ENCODE results near the gene GALNT17. TPM values are rescaled to one million over a fixed set of nuclear protein-coding genes. Genes with fewer than 3 reads are reported as not detected.

GALNT17 gene
- total RNA-seq, 1 donor from 2014 or later = not detected

DNA sequence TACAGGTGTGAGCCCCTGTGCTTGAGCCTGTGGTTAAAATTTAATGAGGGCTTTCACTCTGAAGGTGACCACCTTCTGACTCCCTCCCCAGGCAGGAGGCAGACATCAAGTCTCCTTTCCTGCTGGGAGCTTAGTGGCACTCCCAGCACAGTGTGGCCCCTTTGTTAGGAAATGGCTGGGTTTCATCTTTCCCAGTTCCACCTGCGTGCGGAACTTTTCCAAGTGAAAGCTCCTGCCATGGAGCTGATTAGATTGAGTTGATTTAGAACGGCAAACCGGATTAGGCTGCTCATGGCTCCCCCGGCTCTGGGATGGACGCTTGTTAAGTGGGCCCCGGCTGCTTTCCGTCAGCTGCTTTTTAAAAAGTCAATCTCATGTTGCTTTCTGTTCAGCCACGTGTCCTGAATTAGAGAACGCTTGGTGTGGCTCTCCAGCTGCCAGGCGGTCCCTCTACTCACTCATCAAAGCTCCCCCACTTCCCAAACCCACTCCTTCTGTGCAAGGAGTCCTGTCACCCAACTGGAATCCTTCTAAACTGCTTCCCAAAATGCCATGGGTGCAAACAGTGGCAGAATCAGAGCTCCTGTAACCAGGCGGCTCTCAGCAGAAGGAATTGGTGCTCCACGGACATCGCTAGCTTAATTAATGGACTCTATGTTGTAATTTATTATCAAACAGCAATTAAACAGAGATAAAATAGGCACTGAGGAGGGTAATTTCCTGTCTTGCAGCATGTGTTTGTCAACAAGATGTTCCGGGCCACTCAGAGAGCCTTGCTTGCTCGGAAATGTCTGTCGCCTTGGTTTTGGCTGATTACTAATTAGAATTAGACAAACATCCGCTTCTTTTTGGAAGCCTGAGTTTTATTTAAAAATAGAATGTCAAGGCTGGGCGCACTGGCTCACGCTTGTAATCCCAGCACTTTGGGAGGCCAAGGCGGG, 551.2 kb downstream of the GALNT17 start:
- DNase-seq (ENCODE audit: low read depth, low spot score) = no peak

DNA sequence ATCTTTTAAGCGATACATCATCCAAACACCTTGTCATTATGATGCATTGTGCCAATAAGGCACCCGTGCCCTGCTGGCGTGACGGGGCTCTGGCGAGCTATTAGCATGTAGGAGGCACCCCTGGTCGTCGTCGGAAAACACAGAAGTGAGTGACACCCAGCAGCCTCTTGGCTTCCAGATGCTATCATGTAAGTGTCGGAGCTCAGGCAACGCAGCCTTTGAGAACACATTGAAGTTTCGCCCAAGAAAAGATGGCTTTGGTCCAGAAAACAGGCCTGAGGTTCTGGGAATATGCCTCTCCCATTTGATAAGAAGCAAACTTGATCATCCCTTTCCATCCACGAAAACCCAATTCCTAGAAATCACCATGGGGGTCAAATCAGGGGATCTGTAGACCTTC, 555.3 kb downstream of the GALNT17 start:
- no peak for DNase-seq (ENCODE audit: low read depth, low spot score)

DNA sequence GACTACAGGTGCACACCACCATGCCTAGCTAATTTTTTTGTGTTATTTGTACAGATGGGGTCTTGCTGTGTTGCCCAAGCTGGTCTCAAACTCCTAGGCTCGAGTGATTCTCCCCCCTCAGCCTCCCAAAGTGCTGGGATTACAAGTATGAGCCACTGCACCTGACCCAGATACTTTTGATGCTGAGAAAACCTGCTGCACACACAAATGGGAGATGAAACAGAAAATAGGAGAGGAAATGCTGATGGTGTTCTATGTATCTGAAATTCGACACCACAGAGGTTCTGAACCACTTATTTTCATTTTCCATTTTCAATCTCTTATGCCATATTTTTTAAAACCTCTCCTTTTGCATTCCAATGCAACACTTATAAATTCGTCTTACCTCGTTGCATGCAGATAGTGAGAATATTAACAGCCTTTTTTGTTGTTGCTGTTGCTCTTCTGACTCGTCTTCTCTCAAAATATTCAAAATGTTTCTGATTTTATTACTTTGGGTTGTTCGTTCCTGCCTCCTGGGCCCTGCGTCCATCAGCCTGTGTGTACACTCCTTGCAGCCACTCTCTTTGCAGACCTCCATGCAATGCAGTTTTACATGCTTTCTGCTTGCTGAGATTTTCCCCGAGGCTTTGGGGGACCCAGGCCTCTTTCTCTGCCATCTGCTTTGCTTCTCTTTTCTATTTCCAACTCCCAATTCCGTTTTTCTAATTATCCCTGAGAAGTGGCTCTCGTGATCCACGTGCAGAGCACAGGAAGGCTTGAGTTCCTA, 556.1 kb downstream of the GALNT17 start:
- DNase-seq (ENCODE audit: low read depth, low spot score) = no peak

DNA sequence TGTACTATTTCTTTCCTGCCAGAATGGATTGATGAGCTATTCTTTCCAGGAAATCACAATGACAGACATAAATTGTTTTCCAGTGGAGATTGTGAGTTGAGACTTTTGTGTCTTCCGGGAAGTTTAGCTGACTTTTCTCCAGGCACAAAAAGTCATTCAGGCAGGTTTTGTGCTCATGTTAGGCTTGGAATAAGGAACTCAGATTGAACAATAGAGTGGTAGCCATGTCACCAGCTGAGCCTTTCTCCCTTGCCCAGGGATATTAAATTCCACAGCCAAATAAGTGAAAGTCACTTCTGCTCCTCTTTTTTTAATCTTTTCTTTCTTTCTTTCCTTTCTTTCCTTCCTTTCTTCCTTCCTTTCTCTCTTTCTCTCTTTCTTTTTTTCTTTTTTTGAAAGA, 559.6 kb downstream of the GALNT17 start:
- DNase-seq (ENCODE audit: low read depth, low spot score) = no peak

DNA sequence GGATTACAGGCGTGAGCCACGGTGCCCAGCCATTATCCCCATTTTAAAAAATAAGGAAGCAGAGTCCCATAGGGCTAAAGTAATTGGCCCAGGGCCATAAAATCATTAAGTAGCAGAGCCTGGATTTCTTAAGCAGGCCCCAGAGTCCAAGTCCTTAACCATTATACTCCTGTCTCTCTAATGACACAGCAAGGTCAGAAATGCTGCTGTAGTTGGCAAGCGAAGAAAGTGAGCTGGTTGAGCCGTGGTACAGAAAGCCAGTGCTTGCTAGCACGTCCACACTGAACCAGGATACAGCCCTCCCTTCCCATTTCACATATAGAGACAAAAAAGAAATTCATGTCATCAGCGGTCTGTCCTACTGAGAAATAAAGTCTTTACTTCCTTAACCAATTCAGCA, 562.7 kb downstream of the GALNT17 start:
- DNase-seq (ENCODE audit: low read depth, low spot score) = no peak

DNA sequence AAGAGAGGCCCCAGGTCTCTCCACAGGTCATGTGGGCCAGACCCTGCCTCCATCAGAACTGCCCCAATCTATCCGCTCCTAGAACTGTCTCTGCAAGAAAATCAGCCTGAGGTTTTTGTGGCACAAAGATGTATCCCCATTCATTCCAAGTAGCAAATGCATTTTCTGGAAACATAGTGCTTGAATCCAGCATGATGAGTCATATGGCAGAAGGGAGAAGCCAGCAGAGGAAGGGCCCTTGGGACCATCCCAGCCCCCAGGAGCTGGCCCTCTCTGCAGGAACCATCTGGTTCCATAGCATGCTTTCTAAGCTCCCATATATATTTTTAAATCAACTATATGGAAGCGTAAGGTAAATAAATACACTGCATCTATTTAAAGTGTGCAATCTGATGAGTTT, 563.2 kb downstream of the GALNT17 start:
- DNase-seq (ENCODE audit: low read depth, low spot score) = no peak

DNA sequence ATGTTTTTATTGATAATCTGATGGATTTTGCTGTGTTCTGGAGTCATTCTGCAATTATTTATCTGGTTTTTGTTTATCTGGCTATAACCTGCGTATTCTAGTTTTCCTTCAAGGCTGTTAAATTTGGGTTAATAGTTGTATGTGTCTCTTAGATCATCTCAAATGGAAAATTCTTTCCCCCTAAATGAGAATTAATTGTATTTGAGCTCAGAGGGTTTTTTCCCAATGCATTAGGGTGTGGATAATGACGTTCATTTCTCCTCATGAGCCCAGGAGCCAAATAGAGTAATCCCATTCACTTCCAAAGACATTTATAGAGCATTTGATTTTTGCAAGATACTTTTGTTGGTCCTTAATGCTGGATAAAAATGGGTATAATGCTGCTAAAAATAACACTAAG, 564.6 kb downstream of the GALNT17 start:
- DNase-seq (ENCODE audit: low read depth, low spot score) = no peak

DNA sequence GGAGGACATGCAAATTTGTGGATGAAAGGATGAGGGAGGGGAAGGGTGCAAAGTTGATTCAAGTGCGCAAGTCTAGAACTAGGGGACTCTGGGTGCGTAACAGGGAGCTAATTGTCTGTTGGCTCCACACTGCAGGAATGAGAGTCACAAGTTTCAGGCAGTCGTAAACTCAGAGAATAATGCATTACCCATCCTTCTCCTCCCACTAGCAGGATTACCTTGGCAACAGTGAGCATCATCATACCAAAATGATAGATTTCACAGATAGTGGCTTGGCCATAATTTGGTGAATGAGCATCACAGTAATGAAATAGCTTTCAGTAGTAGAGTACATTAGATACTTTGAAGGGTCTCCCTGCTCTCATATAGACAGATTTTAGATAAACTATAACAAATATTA, 565.5 kb downstream of the GALNT17 start:
- DNase-seq (ENCODE audit: low read depth, low spot score) = no peak

DNA sequence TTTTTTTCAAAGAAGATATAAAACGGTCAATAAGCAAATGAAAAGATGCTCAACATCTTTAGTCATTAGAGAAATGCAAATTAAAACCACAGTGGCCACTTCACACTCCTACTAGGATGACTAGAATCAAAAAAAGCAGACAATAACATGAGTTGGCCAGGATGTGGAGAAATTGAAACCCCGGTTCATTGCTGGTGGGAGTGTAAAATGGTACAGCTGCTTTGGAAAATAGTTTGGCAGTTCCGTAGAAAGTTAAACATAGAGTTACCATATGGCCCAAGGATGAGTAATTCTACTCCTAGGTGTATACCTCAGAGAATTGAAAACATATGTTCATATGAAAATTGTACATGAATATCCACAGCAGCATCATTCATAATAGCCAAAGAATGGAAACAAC, 573.3 kb downstream of the GALNT17 start:
- DNase-seq (ENCODE audit: low read depth, low spot score) = no peak

DNA sequence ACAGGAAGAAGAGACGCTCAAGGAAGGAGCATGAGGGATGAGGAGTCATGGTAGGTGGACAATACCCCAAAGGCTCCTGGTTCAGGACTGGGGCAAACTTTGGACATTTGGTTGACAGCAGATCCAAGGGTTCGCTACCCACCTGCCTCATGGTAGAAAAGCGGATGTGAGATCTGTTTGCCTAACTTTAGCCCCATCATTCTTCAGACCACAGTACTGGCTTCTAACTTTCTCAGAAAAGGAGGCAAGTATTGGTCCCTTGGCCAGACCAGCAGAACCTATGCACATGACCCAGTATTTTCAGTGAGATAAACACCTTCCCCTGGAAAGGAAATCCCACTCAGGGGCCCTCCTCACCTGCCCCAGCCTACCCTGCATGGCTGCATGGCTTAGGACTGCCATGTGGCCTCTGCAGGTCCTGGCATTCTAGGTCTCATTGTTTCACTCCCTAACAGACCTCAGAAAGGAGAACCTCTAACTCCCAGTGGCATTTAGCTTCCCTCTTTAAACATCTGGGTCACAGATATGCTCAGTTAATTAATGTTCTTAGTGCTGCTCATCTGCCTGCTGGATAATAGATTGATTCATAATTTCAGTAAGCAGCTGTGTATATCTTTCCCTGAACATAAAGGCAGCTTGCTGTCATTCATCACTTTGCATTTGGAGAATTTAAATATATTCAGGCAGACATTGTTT, 574.1 kb downstream of the GALNT17 start:
- no peak for DNase-seq (ENCODE audit: low read depth, low spot score)

DNA sequence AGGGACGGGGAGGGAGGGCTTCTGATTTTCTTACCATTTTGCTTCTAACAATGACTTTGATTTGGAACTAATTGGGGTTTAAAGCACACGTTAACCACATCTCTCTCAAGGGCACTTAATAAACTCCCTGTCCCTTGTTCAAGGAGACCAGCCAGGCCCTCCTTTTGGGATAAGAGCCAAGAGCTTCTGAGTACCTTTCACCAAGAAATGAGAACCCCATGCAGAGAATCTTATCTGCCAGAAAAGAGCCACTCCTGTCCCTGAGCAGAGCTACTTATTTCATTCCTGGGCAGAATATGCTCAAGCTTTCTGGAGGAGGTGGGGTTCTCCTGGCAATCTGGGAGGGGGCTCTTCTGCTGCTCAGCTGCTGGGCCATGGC, 574.6 kb downstream of the GALNT17 start:
- no peak for DNase-seq (ENCODE audit: low read depth, low spot score)

DNA sequence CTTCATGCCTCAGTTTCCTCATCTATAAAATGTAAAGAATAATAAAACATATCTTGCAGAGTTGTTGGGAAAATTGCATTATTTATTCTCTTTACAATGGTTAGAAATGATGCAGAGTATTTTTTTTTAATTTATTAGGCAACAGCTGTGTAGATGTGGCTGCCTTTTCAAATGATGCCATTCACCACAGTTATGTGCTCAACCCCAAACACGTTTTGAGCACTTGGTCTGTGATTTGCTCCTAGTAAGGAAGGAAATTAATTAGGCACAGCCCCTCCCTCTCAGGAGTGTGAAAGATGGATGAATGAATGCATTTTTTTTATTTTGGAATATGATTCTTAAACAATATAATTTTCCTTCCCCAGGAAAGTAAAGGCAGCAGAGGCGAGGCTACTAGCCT, 575.1 kb downstream of the GALNT17 start:
- no peak for DNase-seq (ENCODE audit: low read depth, low spot score)

DNA sequence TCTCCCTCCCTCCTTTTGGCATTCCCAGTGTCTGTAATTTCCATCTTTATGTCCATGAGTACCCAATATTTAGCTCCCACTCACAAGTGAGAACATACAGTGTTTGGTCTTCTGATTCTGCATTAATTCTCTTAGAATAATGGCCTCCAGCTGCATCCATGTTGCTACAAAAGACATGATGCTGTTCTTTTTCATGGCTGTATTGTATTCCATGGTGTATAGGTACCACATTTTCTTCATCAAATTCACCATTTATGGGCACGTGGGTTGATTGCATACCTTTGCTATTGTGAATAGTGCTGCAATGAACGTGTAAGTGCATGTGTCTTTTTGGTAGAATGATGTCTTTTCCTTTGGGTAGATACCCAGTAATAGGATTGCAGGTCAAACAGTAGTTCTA, 576.8 kb downstream of the GALNT17 start:
- no peak for DNase-seq (ENCODE audit: low read depth, low spot score)

DNA sequence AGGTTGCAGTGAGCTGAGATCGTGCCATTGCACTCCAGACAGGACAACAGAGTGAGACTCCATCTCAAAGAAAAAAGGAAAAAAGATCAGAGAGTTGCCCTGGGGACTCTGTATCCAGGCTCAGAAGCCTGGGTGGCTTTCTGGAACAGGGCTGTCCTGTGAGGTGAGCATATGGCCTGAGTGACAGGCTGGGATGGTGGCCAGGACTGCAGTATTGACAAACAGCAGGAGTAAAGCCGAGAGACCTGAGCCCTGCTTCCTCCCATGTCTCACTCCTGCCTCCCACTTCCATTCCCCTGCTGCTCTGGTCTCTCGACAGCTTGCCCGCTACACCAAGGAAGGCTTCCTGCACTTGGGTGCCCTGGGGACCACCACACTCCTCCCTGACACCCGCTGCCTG, 578.5 kb downstream of the GALNT17 start:
- no peak for DNase-seq (ENCODE audit: low read depth, low spot score)

DNA sequence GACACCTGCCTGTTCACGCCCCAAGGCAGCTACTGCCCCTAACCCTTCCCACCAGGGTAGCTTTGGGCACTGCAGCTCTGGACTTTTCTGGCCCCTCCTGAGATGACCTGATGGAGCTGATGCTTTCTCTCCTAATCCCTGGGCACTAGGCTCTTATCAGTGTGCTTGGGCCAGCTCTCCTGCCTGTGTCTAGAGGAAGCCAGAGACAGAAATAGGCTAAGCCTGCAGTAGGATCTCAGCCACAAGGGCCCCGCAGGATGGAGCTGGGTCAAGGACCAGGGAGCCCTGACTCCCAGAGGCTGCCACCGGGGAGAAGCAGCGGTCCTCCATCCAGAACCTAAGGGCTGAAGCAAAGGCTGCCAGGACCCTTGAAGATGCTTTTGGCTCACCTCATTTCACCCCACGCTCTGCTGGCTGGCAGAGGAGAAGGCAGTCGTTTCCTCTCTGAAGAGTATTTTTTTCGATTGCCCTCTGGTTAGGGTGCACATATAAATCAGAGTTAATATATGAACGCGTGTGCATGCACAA, 580.8 kb downstream of the GALNT17 start:
- DNase-seq (ENCODE audit: low read depth, low spot score) = no peak

DNA sequence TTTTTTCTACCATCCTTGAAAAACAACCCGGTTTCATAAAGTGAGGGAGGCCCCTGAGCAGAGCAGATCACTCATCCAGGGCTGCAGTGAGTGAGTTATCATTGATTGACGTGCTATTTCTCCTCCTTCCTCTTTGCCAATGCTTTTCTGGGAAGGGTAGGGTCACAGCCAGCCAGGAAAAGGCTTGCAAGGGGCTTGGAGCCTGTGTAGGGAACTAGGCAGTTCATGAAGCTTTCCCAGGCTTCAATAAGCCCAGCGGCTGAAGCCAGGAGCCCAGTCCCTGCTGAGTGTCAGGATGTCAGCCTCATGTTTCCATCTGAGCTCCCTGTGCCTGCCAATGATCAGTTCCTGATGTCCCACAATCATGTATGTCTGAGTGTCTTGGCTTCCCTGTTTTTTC, 584.7 kb downstream of the GALNT17 start:
- DNase-seq (ENCODE audit: low read depth, low spot score) = no peak

DNA sequence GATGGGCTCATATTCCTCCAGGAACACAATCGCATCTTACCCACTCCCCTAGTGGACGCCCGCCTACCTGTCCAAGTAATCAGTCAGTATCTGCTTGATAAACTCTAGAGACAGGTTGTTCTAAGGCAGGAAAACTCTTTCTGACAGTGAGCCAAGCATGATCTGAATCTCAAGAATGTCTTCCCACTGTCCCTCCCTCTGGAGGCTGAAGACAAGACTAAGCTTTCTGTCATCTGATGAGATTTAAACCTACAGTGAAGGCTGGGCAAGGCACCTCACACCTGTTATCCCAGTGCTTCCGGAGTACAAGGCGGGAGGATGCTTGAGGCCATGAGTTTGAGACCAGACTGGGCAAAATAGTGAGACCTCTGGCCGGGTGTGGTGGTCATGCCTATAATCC, 586.6 kb downstream of the GALNT17 start:
- no peak for DNase-seq (ENCODE audit: low read depth, low spot score)

DNA sequence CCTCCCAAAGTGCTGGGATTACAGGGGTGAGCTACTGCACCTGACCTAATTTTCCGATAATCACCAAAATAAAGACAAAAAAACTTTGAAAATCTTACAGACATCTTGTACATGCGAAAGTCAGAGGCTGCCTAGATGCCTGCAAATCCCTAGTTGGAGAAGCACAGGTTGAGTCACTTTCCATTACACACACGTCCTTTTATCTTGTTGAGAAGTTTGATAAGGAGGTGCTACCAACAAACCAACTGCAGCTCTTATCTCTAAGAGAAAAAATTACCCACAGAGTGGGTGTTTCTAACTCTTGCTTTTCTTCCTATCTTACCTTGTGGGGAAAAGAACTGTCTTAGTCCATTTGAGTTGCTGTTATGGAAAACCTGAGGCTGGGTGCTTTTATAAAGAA, 589.8 kb downstream of the GALNT17 start:
- DNase-seq (ENCODE audit: low read depth, low spot score) = no peak

DNA sequence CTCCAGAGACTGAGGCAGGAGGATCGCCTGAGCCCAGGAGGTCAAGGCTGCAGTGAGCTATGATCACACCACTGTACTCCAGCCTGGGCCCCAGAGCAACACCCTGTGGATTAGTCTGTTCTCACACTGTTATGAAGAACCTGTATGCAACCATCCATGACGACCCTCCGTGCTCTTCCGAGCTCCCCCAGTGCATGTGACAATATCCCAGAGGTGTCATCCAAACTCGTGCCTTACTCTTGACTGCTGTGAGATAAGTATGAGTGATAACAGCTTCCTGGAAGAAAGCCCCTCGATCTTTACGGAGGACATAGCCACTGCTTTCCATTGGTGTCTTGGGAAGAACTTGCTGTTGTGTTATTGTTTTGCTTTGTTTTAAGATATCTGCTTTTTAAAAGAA, 591.9 kb downstream of the GALNT17 start:
- DNase-seq (ENCODE audit: low read depth, low spot score) = no peak

DNA sequence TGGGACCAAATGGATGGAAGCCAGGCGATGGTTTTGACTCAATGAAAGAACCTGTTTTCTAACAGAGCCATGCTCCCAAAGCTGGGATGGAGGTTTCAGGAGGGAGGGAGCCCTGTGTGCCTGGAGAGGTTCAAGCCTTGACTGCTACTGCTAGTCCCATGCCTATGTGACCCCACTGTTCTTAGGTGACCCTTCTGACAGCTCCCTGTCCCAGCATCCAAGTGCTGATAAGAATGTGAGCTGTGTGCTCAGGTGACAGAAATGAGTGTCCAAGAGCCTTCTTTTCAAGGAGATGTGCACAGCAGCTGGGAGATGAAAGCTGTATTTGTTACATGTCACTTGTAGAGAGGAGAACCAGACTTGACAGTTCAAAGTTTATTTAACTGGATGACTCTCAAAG, 595.4 kb downstream of the GALNT17 start:
- DNase-seq (ENCODE audit: low read depth, low spot score) = no peak

DNA sequence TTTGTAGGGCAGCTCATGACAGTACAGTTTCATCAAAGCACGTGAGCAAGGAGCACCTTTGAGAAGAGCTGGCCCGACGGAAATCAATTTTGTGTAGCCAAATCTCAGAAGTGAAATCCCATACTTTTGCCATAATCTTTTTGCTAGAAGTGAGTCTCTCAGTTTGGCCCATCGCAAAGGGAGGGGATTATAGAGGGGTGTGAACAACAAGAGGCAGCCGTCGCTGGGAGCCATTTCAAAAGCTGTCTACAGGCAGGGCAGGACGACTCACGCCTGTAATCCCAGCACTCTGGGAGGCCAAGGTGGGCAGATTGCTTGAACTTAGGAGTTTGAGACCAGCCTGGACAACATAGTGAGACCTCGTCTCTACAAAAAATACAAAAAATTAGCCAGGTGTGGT, 599.8 kb downstream of the GALNT17 start:
- no peak for DNase-seq (ENCODE audit: low read depth, low spot score)

Data from pulmonary artery endothelial cell (primary cell).